ENCODE measurements around the gene NOB1.
"Not testable (repeated sequence)": the region's sequence is repeated elsewhere in the genome, so short reads cannot be mapped to it uniquely, and the experiment has no call there.

Gene NOB1

DNA sequence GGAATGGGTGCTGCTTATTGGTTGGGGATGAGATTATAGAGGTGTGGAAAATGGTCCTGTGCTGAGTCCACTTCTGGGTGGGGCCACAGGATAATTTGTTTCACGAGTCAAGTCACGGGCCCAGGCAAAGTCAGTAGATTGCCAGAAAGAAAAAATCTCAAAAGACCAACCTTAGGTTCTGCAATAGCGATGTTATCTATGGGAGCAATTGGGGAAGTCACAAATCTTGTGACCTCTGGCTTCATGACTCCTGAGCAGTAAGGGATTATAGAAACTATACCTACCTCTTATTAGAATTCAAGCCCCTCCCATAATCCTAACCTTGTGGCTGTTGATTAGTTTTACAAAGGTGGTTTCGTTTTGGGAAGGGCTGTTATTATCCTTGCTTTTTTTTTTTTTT is 38.8 kb upstream of the NOB1 start:
- TF ChIP-seq, protein P1, sequence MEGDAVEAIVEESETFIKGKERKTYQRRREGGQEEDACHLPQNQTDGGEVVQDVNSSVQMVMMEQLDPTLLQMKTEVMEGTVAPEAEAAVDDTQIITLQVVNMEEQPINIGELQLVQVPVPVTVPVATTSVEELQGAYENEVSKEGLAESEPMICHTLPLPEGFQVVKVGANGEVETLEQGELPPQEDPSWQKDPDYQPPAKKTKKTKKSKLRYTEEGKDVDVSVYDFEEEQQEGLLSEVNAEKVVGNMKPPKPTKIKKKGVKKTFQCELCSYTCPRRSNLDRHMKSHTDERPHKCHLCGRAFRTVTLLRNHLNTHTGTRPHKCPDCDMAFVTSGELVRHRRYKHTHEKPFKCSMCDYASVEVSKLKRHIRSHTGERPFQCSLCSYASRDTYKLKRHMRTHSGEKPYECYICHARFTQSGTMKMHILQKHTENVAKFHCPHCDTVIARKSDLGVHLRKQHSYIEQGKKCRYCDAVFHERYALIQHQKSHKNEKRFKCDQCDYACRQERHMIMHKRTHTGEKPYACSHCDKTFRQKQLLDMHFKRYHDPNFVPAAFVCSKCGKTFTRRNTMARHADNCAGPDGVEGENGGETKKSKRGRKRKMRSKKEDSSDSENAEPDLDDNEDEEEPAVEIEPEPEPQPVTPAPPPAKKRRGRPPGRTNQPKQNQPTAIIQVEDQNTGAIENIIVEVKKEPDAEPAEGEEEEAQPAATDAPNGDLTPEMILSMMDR (IDR thresholded peaks at IDR 0.05): no peak
- Histone ChIP-seq H3K4me3 (no peak overlapping the region), H3K27ac (no peak overlapping the region)
- no peak for DNase-seq (ENCODE audit: low spot score)

DNA sequence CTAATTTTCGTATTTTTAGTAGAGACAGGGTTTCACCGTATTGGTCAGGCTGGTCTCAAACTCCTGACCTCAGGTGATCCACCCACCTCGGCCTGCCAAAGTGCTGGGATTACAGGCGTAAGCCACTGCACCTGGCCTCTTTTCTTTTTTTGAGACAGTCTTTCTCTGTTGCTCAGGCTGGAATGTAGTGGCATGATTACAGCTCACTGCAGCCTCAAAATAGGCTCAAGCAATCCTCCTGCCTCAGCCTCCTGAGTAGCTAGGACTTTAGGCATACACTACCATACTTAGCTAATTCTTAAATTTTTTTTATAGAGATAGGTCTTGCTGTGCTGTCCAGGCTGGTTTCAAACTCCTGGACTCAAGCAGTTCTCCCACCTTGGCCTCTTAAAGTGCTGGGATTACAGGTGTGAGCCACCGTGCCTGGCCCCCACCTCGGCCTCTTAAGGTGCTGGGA is 36.7 kb upstream of the NOB1 start:
- H3K4me3 ChIP-seq; DNase-seq (ENCODE audit: low spot score); H3K27ac ChIP-seq: not testable (repeated sequence)

DNA sequence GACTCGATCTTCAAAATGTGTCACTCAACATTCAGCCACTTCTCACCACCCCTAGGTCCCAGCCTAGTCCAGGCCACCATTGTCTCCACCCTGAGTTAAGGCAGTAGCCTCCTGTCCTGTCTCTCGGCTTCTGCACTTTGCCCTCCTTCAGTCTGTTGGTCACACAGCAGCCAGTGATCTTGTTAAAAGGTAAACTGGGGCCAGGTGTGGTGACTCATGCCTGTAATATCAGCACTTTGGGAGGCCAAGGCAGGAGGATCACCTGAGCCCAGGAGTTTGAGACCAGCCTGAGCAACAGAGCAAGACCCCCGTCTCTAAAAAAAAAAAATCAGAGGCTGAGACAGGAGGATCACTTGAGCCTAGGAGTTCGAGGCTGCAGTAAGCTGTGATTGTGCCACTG is 33.2 kb upstream of the NOB1 start:
- Histone ChIP-seq H3K4me3 (no peak overlapping the region), H3K27ac (no peak overlapping the region)
- DNase-seq (ENCODE audit: low spot score): no peak
- TF ChIP-seq, protein P1 (IDR thresholded peaks at IDR 0.05): no peak

DNA sequence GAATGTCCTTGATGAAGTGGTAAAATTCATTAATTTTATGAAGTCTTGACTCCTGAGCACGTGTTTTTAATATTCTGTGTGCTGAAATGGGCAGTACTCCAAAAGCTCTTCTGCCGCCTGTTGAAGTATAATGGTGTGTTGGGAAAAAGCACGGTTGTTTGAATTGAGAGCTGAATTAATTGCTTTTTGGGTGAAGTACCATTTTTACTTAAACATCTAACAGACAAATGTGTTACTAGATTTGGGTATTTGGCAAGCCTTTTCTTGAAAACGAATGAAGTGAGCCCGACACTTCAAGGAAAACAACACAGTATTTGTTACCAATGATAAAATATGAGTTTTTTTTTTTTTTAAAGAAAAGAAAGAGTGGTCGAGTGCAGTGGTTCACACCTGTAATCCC is 29.9 kb upstream of the NOB1 start:
- no peak for DNase-seq (ENCODE audit: low spot score)
- Histone ChIP-seq H3K4me3 (no peak overlapping the region), H3K27ac (no peak overlapping the region)
- TF ChIP-seq, protein P1 (IDR thresholded peaks at IDR 0.05): no peak

DNA sequence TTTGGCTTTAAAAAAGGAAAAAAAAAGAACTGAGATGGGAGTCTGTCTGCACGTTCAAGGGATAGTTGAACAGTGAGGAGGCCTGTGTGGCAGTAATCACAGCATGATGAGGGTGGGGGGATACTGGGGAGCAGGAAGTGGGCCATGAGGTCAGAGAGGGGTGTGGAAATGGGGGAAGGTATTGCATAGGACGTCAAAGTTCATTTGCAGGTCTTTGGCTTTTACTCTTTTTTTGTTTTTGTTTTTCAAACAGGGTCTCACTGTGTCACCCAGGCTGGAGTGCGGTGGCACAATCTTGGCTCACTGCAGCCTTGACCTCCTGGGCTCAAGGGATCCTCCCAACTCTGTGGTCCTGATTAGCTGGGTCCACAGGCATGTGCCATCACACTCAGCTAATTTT is 26.4 kb upstream of the NOB1 start:
- no peak overlapping the region for H3K27ac ChIP-seq
- H3K4me3 ChIP-seq: no peak overlapping the region
- TF ChIP-seq, protein P1 (IDR thresholded peaks at IDR 0.05): no peak
- DNase-seq (ENCODE audit: low spot score): no peak

DNA sequence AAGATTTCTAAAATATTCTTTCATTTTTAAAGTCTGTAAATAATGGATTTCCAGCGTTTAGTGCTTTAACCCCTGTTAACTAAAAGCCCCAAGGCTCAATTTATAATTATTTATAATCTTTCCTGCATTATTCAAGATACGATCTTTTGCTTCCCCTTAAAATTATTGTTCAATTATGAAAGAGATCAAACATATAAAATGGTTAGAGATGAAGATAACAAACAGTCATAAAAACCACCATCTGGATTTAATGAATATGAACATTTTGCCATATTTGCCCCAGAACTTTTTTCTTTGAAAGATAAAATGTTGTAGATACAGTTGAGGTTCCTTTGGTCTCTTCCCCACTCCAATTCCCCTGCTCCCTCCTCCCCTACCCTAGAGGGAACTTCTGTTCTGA is 25.0 kb upstream of the NOB1 start:
- no peak for DNase-seq (ENCODE audit: low spot score)
- Histone ChIP-seq H3K4me3 (no peak overlapping the region), H3K27ac (no peak overlapping the region)
- TF ChIP-seq, protein P1 (IDR thresholded peaks at IDR 0.05): no peak

DNA sequence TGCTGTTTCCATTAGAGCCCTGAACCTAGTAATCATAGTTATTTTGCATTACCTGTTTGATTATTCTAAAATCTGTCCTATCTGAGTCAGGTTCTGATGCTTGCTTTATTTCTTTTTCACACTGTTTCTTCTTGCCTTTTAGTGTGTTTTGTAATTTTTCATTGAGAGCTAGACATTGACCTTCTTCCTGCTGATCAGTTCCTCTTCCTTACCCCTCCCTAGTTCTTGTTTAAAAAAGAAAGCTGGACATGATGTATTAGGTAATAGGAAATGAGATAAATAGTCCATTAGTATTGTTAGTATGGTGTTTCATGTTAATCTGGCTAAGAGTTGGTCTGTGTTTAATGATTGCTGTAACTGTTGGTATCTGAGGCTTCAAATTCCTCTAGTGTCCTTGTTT is 20.8 kb upstream of the NOB1 start:
- Histone ChIP-seq H3K27ac (no peak overlapping the region), H3K4me3 (no peak overlapping the region)
- DNase-seq (ENCODE audit: low spot score): no peak
- TF ChIP-seq, protein P1 (IDR thresholded peaks at IDR 0.05): no peak

All from coronary artery (tissue), 2 donors.